Stimulated activated CD8-positive, alpha-beta memory T cell treated with anti-CD3 and anti-CD28 coated beads, Interleukin-2, amount 100 ng/mL, for 48 hours (primary cell): ENCODE data around the gene BPGM.

ENCODE experiments used
- DNase-seq, 2 donors: peaks; one replicate each; pipeline ENCODE4 v3.0.0-alpha.2; 2020; ENCODE audit warnings: low read depth in 2 of 2

The BPGM gene

GRCh38 chr7:134697205-134697886, 50.7 kb downstream of the BPGM start:
- DNase-seq = no peak

- DNase-seq = no peak
Measured at GRCh38 chr7:134698481-134698880, 51.8 kb downstream of the BPGM start.

GRCh38 chr7:134699021-134699818, 52.6 kb downstream of the BPGM start:
- no peak for DNase-seq

GRCh38 chr7:134699899-134700298, 53.2 kb downstream of the BPGM start:
- DNase-seq = no peak

- DNase-seq = no peak
Measured at GRCh38 chr7:134701272-134701671, 54.6 kb downstream of the BPGM start.

- no peak for DNase-seq
Measured at GRCh38 chr7:134702366-134703240, 56.0 kb downstream of the BPGM start.

- no peak for DNase-seq
Measured at GRCh38 chr7:134703241-134703594, 56.6 kb downstream of the BPGM start.

- no peak for DNase-seq
Measured at GRCh38 chr7:134703782-134704181, 57.1 kb downstream of the BPGM start.

GRCh38 chr7:134704827-134705226, 58.2 kb downstream of the BPGM start:
- no peak for DNase-seq

GRCh38 chr7:134705716-134706115, 59.1 kb downstream of the BPGM start:
- DNase-seq = no peak

- no peak for DNase-seq
Measured at GRCh38 chr7:134706468-134706867, 59.8 kb downstream of the BPGM start.

- no peak for DNase-seq
Measured at GRCh38 chr7:134707663-134708378, 61.2 kb downstream of the BPGM start.

- DNase-seq = no peak
Measured at GRCh38 chr7:134708692-134709091, 62.0 kb downstream of the BPGM start.

GRCh38 chr7:134709197-134709596, 62.5 kb downstream of the BPGM start:
- DNase-seq = no peak

- DNase-seq = peak in 1 of 2 donors; percentile 8
Measured at GRCh38 chr7:134710511-134710853, 63.8 kb downstream of the BPGM start.

GRCh38 chr7:134710854-134711624, 64.4 kb downstream of the BPGM start:
- DNase-seq = peak; percentile 7 to 16

GRCh38 chr7:134712196-134712595, 65.5 kb downstream of the BPGM start:
- DNase-seq = no peak

- no peak for DNase-seq
Measured at GRCh38 chr7:134714470-134715205, 68.0 kb downstream of the BPGM start.

GRCh38 chr7:134718211-134718875, 71.7 kb downstream of the BPGM start:
- DNase-seq = no peak
